Neural progenitor cell (in vitro differentiated cells): ENCODE results near the gene IFI30. TPM values are rescaled to one million over a fixed set of nuclear protein-coding genes. Genes with fewer than 3 reads are reported as not detected.
"Not testable (repeated sequence)": the region's sequence is repeated elsewhere in the genome, so short reads cannot be mapped to it uniquely, and the experiment has no call there.

ENCODE experiments used
- DNase-seq: peaks from one replicate; pipeline ENCODE4 v3.0.0-alpha.2; 2016; ENCODE audit warnings: low spot score
- H2AFZ ChIP-seq: fragments of 200-600 bp; sonication (generic); replicated peaks from 2 replicates; pipeline ENCODE4 v1.6.1; 2016; ENCODE audit warnings: antibody characterized with exemption
- H3F3A ChIP-seq: fragments of 200-600 bp; sonication (generic); 2 replicates; pipeline ENCODE4 v1.6.1; 2016; ENCODE audit warnings: antibody characterized with exemption, low read depth
- H3K27ac ChIP-seq: fragments of 200-600 bp; sonication (generic); 2 replicates; pipeline ENCODE4 v1.5.1; 2016; ENCODE audit warnings: mild to moderate bottlenecking
- H3K27me3 ChIP-seq: fragments of 200-600 bp; sonication (generic); 2 replicates; pipeline ENCODE4 v1.6.1; 2016; ENCODE audit warnings: mild to moderate bottlenecking, moderate library complexity
- H3K36me3 ChIP-seq: fragments of 200-600 bp; sonication (generic); 2 replicates; pipeline ENCODE4 v1.5.1; 2016
- H3K4me1 ChIP-seq: fragments of 200-600 bp; sonication (generic); 2 replicates; pipeline ENCODE4 v1.6.1; 2016; ENCODE audit warnings: mixed run types
- H3K4me2 ChIP-seq: fragments of 200-600 bp; sonication (generic); 2 replicates; pipeline ENCODE4 v1.6.1; 2016
- H3K4me3 ChIP-seq: fragments of 200-600 bp; sonication (generic); 2 replicates; pipeline ENCODE4 v1.5.1; 2016
- H3K79me2 ChIP-seq: fragments of 200-600 bp; sonication (generic); 2 replicates; pipeline ENCODE4 v1.6.1; 2016; ENCODE audit warnings: low read depth
- H3K9ac ChIP-seq: fragments of 200-600 bp; sonication (generic); 2 replicates; pipeline ENCODE4 v1.6.1; 2016
- H3K9me3 ChIP-seq: fragments of 200-600 bp; sonication (generic); 2 replicates; pipeline ENCODE4 v1.5.1; 2016; ENCODE audit warnings: low read depth
- H4K20me1 ChIP-seq: fragments of 200-600 bp; sonication (generic); 2 replicates; pipeline ENCODE4 v1.6.1; 2016; ENCODE audit warnings: low read depth
- H3K27ac Mint-ChIP-seq: 3 replicates; pipeline ENCODE4 v1.8.0; 2021; ENCODE audit warnings: mixed read lengths
- H3K27me3 Mint-ChIP-seq: 2 replicates; pipeline ENCODE4 v1.8.0; 2022; ENCODE audit warnings: low read depth, mild to moderate bottlenecking, inconsistent platforms, moderate library complexity, mixed read lengths; ENCODE audit not compliant: insufficient read depth
- H3K36me3 Mint-ChIP-seq: 3 replicates; pipeline ENCODE4 v1.8.0; 2021; ENCODE audit warnings: mixed read lengths
- H3K4me1 Mint-ChIP-seq: 3 replicates; pipeline ENCODE4 v1.8.0; 2021; ENCODE audit warnings: mixed read lengths
- H3K4me3 Mint-ChIP-seq: 3 replicates; pipeline ENCODE4 v1.8.0; 2021; ENCODE audit warnings: mild to moderate bottlenecking, moderate library complexity, mixed read lengths
- H3K9me3 Mint-ChIP-seq: 3 replicates; pipeline ENCODE4 v1.8.0; 2020; ENCODE audit warnings: mixed read lengths
- CTCF ChIP-seq: fragments of 200-600 bp; sonication (generic); IDR thresholded peaks from 2 replicates; pipeline ENCODE4 v1.5.1; 2017; ENCODE audit warnings: antibody characterized with exemption, mild to moderate bottlenecking
- EZH2 ChIP-seq: fragments of 200-600 bp; sonication (generic); IDR thresholded peaks from 2 replicates; pipeline ENCODE4 v1.6.1; 2017; ENCODE audit warnings: antibody characterized with exemption, mild to moderate bottlenecking, moderate library complexity
- EZH2phosphoT487 ChIP-seq: fragments of 200-600 bp; sonication (generic); IDR thresholded peaks from 2 replicates; pipeline ENCODE4 v1.6.1; 2017; ENCODE audit warnings: antibody characterized with exemption
- total RNA-seq: library from RNA; depleted of rRNA; stranded (reverse); fragments of >200 nt; gene quantifications from 2 replicates; pipeline ENCODE4 v1.2.3, GENCODE V29; 2015; ENCODE audit warnings: low replicate concordance

Gene IFI30
- total RNA-seq, 1 donor from 2014 or later = not detected

DNA sequence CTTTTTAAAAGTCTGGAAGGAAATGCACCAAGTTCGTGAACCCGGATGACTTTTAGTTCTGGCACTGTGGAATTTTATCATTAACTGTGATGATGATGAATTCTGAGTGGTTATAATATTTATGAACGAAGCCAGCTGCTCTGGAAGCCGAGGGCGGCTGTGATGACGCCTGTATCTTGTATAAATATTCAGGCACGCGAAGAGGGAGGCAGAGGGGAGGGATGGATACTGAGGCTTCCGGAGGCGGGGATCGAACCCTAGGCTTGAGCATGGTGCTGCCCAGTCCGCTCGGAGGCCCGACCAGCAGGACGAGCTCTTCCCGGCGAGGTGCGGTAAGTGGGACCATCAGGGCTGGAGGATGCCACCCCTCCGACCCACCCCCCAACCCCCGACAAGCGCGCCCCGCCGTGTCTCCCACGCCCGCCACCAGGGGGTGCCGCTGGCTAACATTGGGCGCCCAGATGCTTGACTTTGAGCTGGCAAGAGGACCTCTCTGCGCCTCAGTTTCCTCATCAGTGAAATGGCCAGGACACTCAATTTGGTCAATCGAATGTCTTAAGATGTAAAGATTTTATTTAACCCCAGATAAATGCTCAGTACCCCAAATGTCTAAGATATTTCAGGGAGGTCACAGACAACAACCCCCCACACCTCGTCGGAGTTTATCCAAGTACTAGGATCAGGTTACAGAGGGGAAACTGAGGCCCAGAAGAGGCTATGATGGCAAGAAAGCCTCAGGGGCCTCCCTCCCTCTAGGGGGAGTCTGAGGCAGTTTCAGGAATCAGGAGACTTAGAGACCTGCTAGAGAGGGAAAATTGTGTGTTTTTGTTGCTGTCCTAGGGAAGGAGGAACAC lies 34.7 kb downstream of the IFI30 start:
- TF ChIP-seq EZH2 = no peak
- TF ChIP-seq EZH2phosphoT487 = no peak
- TF ChIP-seq CTCF = peak; percentile 60
- H3K27me3 Mint-ChIP-seq = peaks cover 7% of the 10 kb centered on the region

DNA sequence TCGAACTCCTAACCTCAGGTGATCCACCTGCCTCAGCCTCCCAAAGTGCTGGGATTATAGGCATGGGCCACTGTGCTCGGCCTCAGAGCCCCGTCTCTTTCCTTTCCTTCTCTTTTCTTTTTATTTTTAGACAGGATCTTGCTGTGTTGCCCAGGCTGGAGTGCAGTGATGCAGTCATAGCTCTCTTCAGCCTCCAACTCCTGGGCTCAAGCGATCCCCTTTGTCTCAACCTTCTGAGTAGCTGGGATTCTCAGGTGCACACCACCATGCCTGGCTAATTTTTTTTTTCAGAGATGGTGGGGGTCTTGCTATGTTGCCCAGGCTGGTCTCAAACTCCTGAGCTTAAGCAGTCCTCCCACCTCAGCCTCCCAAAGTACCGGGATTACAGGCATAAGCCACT lies 36.3 kb downstream of the IFI30 start:
- not testable (repeated sequence) for DNase-seq, H3K27ac Mint-ChIP-seq, H3K36me3 ChIP-seq, H3K27ac ChIP-seq, H3K79me2 ChIP-seq, H3K4me2 ChIP-seq, H3K4me3 Mint-ChIP-seq, H3K9me3 ChIP-seq, H3K4me3 ChIP-seq, H3K27me3 ChIP-seq, H3K9ac ChIP-seq, H4K20me1 ChIP-seq, H3K4me1 ChIP-seq, H2AFZ ChIP-seq, H3K36me3 Mint-ChIP-seq, H3K9me3 Mint-ChIP-seq
- peaks cover 18% of the 10 kb centered on the region for H3F3A ChIP-seq
- Mint-ChIP-seq H3K4me1 (peaks cover 19% of the 10 kb centered on the region), H3K27me3 (peaks cover 10% of the 10 kb centered on the region)

More for the DNA sequence above, 34.7 kb downstream of the IFI30 start:
- peaks cover 17% of the 10 kb centered on the region for H3K4me1 Mint-ChIP-seq
- H3K9me3 Mint-ChIP-seq = no peaks in the 10 kb centered on the region
- Histone ChIP-seq H3K4me3 (no peak overlapping the region), H3K9me3 (no peaks in the 10 kb centered on the region), H2AFZ (no peak overlapping the region), H3K4me2 (no peak overlapping the region), H3K79me2 (no peaks in the 10 kb centered on the region), H3K27ac (no peak overlapping the region), H3K27me3 (peaks cover 4% of the 10 kb centered on the region), H3K36me3 (no peaks in the 10 kb centered on the region), H4K20me1 (no peaks in the 10 kb centered on the region), H3K4me1 (peaks cover 10% of the 10 kb centered on the region), H3F3A (peaks cover 29% of the 10 kb centered on the region), H3K9ac (no peak overlapping the region)
- no peak overlapping the region for H3K27ac Mint-ChIP-seq
- no peaks in the 10 kb centered on the region for H3K36me3 Mint-ChIP-seq
- DNase-seq = peak; percentile 57
- H3K4me3 Mint-ChIP-seq = no peak overlapping the region

GRCh38 chr19:18211683-18212082 lies 38.1 kb downstream of the IFI30 start:
- Mint-ChIP-seq H3K36me3 (no peaks in the 10 kb centered on the region), H3K4me3 (no peak overlapping the region), H3K27ac (no peak overlapping the region), H3K27me3 (peaks cover 17% of the 10 kb centered on the region), H3K9me3 (no peaks in the 10 kb centered on the region), H3K4me1 (peaks cover 9% of the 10 kb centered on the region)
- Histone ChIP-seq H3K4me1 (no peaks in the 10 kb centered on the region), H3K27ac (no peak overlapping the region), H3K9ac (no peak overlapping the region), H3K36me3 (no peaks in the 10 kb centered on the region), H3K4me2 (no peak overlapping the region), H3K4me3 (no peak overlapping the region), H3K9me3 (no peaks in the 10 kb centered on the region), H2AFZ (no peak overlapping the region), H4K20me1 (no peaks in the 10 kb centered on the region), H3F3A (peaks cover 4% of the 10 kb centered on the region), H3K27me3 (no peaks in the 10 kb centered on the region), H3K79me2 (no peaks in the 10 kb centered on the region)
- TF ChIP-seq CTCF (no peak), EZH2 (no peak), EZH2phosphoT487 (no peak)
- no peak for DNase-seq

DNA sequence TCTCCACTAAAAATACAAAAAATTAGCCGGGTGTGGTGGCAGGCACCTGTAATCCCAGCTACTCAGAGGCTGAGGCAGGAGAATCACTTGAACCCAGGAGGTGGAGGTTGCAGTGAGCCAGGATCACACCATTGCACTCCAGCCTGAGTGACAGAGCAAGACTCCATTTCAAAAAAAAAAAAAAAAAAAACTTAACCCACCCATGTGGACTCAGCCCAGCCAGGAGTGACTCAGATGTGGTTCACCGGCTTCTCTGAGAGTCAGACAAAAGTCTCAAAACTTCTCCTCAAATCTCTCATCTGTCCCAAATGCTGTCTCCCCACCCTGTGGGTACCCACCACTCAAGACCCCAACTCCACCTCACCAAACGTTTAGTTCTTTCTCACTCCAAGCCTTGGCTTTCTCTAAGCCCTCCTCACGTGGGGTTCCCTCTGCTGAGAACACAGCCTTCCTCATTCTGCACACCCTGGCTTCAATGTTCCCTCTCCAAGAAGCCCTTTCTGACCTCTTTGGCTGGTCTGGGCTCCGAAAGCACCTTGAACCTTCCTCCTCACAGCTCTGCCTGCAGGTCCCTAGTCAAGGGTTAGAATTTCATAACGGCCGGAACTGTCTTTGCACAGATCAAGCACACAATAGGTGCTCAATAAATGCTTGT lies 41.3 kb downstream of the IFI30 start:
- Histone ChIP-seq H3K27ac (no peak overlapping the region), H3K79me2 (no peaks in the 10 kb centered on the region), H3K36me3 (no peaks in the 10 kb centered on the region), H3K4me2 (no peak overlapping the region), H4K20me1 (peaks cover 2% of the 10 kb centered on the region), H3F3A (no peaks in the 10 kb centered on the region), H3K9ac (no peak overlapping the region), H3K27me3 (peaks cover 6% of the 10 kb centered on the region), H3K9me3 (no peaks in the 10 kb centered on the region), H3K4me3 (no peak overlapping the region), H3K4me1 (no peaks in the 10 kb centered on the region), H2AFZ (no peak overlapping the region)
- TF ChIP-seq EZH2phosphoT487 (no peak), EZH2 (no peak), CTCF (no peak)
- Mint-ChIP-seq H3K4me3 (peak overlapping the region; percentile 16), H3K9me3 (no peaks in the 10 kb centered on the region), H3K27me3 (peaks cover 21% of the 10 kb centered on the region), H3K4me1 (peaks cover 5% of the 10 kb centered on the region), H3K36me3 (no peaks in the 10 kb centered on the region), H3K27ac (no peak overlapping the region)
- DNase-seq = no peak
